ENCODE results near the gene SLC10A7. TPM values are rescaled to one million over a fixed set of nuclear protein-coding genes. Genes with fewer than 3 reads are reported as not detected.

The SLC10A7 gene
- total and polyA plus RNA-seq, 9 donors: 4.0 to 12.4 (median 9.7) TPM

DNA sequence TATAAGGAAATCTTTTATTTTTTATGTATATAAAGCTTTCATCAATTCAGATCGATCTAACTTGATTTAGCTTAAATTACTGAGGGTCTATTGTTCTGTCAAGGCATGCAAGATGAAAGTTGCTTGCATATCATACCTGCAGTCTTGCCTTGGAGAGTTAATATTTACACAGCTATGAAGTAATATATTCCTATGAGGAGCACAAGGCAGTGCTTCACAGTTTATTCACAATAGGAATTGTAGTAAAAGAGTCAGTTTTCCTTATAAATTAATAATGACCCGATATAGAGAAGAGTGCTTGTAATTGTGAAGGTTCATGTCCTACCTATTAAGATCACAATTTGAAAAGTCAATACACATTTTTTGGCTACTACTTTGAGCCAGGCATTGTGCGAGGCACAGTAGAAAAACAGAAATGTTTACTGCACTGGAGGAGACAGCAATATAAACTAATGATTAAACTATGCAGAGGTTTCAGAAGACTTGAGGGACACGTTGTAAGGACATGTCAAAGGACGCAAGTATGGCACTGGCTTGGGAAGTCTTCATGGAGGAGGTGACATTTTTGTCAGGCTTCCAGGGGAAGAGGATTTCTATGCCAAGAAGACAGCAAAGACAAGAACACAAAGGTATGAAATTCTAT, 268.6 kb downstream of the SLC10A7 start:
- Histone ChIP-seq H3K4me1 (ENCODE audit: insufficient read depth) (no peaks in the 10 kb centered on the region), H3K27ac (no peak overlapping the region), H3K9me3 (no peaks in the 10 kb centered on the region), H3K27me3 (no peaks in the 10 kb centered on the region), H3K36me3 (no peaks in the 10 kb centered on the region), H3K4me3 (no peak overlapping the region)
- intact Hi-C loops (cut with DNase I): no loop called here
- WGBS, 3 donors: 89 to 90% (median 90%) methylated on average over 5 of the region's 5 CpGs
- no peak for TF ChIP-seq EP300 (IDR thresholded peaks at IDR 0.05)
- no peak for TF ChIP-seq POLR2A (IDR thresholded peaks at IDR 0.05)
- TF ChIP-seq, protein P1, sequence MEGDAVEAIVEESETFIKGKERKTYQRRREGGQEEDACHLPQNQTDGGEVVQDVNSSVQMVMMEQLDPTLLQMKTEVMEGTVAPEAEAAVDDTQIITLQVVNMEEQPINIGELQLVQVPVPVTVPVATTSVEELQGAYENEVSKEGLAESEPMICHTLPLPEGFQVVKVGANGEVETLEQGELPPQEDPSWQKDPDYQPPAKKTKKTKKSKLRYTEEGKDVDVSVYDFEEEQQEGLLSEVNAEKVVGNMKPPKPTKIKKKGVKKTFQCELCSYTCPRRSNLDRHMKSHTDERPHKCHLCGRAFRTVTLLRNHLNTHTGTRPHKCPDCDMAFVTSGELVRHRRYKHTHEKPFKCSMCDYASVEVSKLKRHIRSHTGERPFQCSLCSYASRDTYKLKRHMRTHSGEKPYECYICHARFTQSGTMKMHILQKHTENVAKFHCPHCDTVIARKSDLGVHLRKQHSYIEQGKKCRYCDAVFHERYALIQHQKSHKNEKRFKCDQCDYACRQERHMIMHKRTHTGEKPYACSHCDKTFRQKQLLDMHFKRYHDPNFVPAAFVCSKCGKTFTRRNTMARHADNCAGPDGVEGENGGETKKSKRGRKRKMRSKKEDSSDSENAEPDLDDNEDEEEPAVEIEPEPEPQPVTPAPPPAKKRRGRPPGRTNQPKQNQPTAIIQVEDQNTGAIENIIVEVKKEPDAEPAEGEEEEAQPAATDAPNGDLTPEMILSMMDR (IDR thresholded peaks at IDR 0.05): no peak
- no peak for DNase-seq

DNA sequence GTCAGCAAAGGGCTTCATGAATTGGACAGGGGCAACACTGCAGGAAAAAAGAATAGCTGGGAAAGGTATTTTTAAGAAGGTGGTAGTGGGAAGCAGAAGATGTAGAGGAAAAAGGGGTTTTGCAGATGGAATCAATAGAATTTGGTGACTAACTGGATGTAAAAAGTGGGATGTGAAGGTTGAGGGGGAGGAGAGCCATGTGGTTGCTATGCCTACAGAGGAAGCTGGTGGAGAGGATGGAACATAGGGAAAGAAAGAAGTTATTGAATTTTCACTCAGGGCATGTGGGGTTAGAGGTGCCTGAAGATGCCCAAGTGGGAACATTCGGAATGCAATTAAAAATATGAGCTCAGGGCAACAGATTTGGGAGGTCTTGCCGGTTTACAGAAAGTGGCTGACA, 274.4 kb downstream of the SLC10A7 start:
- WGBS, 3 donors: 46 to 68% (median 60%) methylated on average over 2 of the region's 2 CpGs

DNA sequence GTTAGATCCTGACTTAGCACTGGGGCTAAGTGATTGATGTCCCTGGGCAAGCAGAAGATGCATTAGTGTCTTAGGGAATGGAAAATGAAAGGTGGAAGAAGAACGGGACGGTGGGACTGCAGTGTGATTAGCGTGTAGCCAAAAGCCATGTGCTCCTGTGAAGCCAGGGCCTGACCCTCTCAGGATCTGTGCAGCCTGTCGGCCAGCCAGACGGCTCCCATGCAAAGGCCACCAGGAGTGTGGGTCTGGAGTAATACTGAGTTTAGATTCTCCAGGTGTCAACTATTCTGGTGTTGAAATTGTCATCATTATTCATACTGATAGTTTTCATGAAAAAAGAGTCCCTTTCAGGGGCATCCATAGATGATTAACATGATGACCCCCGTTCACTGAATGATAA, 275.4 kb downstream of the SLC10A7 start:
- 74 to 83% (median 82%) methylated on average over 6 of the region's 6 CpGs for whole genome bisulfite sequencing, 3 donors
- intact Hi-C loops (cut with DNase I): no loop called here
- peaks cover 13% of the 10 kb centered on the region for H3K4me1 ChIP-seq (ENCODE audit: insufficient read depth)
- TF ChIP-seq POLR2A (IDR thresholded peaks at IDR 0.05) (no peak), EP300 (IDR thresholded peaks at IDR 0.05) (no peak)
- TF ChIP-seq, protein P1 (IDR thresholded peaks at IDR 0.05): no peak
- H3K27me3 ChIP-seq: no peaks in the 10 kb centered on the region
- no peak overlapping the region for H3K27ac ChIP-seq
- DNase-seq: no peak
- no peaks in the 10 kb centered on the region for H3K36me3 ChIP-seq
- no peak overlapping the region for H3K4me3 ChIP-seq
- H3K9me3 ChIP-seq: no peaks in the 10 kb centered on the region

More for the DNA sequence above, 274.4 kb downstream of the SLC10A7 start:
- Histone ChIP-seq H3K4me1 (ENCODE audit: insufficient read depth) (peaks cover 9% of the 10 kb centered on the region), H3K27me3 (no peaks in the 10 kb centered on the region), H3K9me3 (no peaks in the 10 kb centered on the region), H3K36me3 (no peaks in the 10 kb centered on the region), H3K4me3 (no peak overlapping the region), H3K27ac (no peak overlapping the region)
- intact Hi-C loops (cut with DNase I): no loop called here
- DNase-seq: no peak
- TF ChIP-seq EP300 (IDR thresholded peaks at IDR 0.05): no peak
- TF ChIP-seq POLR2A (IDR thresholded peaks at IDR 0.05): no peak
- TF ChIP-seq, protein P1 (IDR thresholded peaks at IDR 0.05): no peak

DNA sequence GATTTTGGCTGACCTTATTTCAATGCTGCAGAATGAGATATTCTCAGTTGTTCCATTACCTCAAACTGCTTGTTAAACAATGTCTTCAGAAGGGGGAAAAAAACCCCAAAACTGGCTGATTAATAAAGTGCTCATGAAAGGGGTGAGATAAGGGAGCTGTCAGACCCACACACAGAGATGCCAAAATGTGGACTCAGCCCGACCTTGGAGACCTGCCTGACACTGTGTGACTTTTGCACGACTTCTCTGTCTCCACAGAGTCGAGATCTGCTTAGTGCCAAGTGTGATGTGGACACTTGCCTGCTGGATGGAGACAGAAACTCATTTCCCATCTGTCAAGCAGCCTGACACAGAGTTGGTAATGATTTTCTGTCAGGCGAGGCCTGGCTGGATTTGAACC, 275.9 kb downstream of the SLC10A7 start:
- intact Hi-C loops (cut with DNase I): no loop called here
- no peak for DNase-seq
- H3K27me3 ChIP-seq: no peaks in the 10 kb centered on the region
- H3K4me1 ChIP-seq (ENCODE audit: insufficient read depth): peaks cover 13% of the 10 kb centered on the region
- no peaks in the 10 kb centered on the region for H3K9me3 ChIP-seq
- no peaks in the 10 kb centered on the region for H3K36me3 ChIP-seq
- H3K4me3 ChIP-seq: no peak overlapping the region
- WGBS, 3 donors: 30 to 50% (median 38%) methylated on average over 4 of the region's 4 CpGs
- H3K27ac ChIP-seq: no peak overlapping the region
- TF ChIP-seq, protein P1 (IDR thresholded peaks at IDR 0.05): no peak

Data from ovary (tissue), 9 donors.